Neural progenitor cell (in vitro differentiated cells): ENCODE results near the gene DNAAF5. TPM values are rescaled to one million over a fixed set of nuclear protein-coding genes. Genes with fewer than 3 reads are reported as not detected.
A peak's percentile ranks its signal among the peaks of the same experiment; 100 is the strongest.

ENCODE experiments used
- DNase-seq: peaks from one replicate; pipeline ENCODE4 v3.0.0-alpha.2; 2016; ENCODE audit warnings: low spot score
- H2AFZ ChIP-seq: fragments of 200-600 bp; sonication (generic); replicated peaks from 2 replicates; pipeline ENCODE4 v1.6.1; 2016; ENCODE audit warnings: antibody characterized with exemption
- H3F3A ChIP-seq: fragments of 200-600 bp; sonication (generic); 2 replicates; pipeline ENCODE4 v1.6.1; 2016; ENCODE audit warnings: antibody characterized with exemption, low read depth
- H3K27ac ChIP-seq: fragments of 200-600 bp; sonication (generic); 2 replicates; pipeline ENCODE4 v1.5.1; 2016; ENCODE audit warnings: mild to moderate bottlenecking
- H3K27me3 ChIP-seq: fragments of 200-600 bp; sonication (generic); 2 replicates; pipeline ENCODE4 v1.6.1; 2016; ENCODE audit warnings: mild to moderate bottlenecking, moderate library complexity
- H3K36me3 ChIP-seq: fragments of 200-600 bp; sonication (generic); 2 replicates; pipeline ENCODE4 v1.5.1; 2016
- H3K4me1 ChIP-seq: fragments of 200-600 bp; sonication (generic); 2 replicates; pipeline ENCODE4 v1.6.1; 2016; ENCODE audit warnings: mixed run types
- H3K4me2 ChIP-seq: fragments of 200-600 bp; sonication (generic); 2 replicates; pipeline ENCODE4 v1.6.1; 2016
- H3K4me3 ChIP-seq: fragments of 200-600 bp; sonication (generic); 2 replicates; pipeline ENCODE4 v1.5.1; 2016
- H3K79me2 ChIP-seq: fragments of 200-600 bp; sonication (generic); 2 replicates; pipeline ENCODE4 v1.6.1; 2016; ENCODE audit warnings: low read depth
- H3K9ac ChIP-seq: fragments of 200-600 bp; sonication (generic); 2 replicates; pipeline ENCODE4 v1.6.1; 2016
- H3K9me3 ChIP-seq: fragments of 200-600 bp; sonication (generic); 2 replicates; pipeline ENCODE4 v1.5.1; 2016; ENCODE audit warnings: low read depth
- H4K20me1 ChIP-seq: fragments of 200-600 bp; sonication (generic); 2 replicates; pipeline ENCODE4 v1.6.1; 2016; ENCODE audit warnings: low read depth
- H3K27ac Mint-ChIP-seq: 3 replicates; pipeline ENCODE4 v1.8.0; 2021; ENCODE audit warnings: mixed read lengths
- H3K27me3 Mint-ChIP-seq: 2 replicates; pipeline ENCODE4 v1.8.0; 2022; ENCODE audit warnings: low read depth, mild to moderate bottlenecking, inconsistent platforms, moderate library complexity, mixed read lengths; ENCODE audit not compliant: insufficient read depth
- H3K36me3 Mint-ChIP-seq: 3 replicates; pipeline ENCODE4 v1.8.0; 2021; ENCODE audit warnings: mixed read lengths
- H3K4me1 Mint-ChIP-seq: 3 replicates; pipeline ENCODE4 v1.8.0; 2021; ENCODE audit warnings: mixed read lengths
- H3K4me3 Mint-ChIP-seq: 3 replicates; pipeline ENCODE4 v1.8.0; 2021; ENCODE audit warnings: mild to moderate bottlenecking, moderate library complexity, mixed read lengths
- H3K9me3 Mint-ChIP-seq: 3 replicates; pipeline ENCODE4 v1.8.0; 2020; ENCODE audit warnings: mixed read lengths
- EZH2 ChIP-seq: fragments of 200-600 bp; sonication (generic); IDR thresholded peaks from 2 replicates; pipeline ENCODE4 v1.6.1; 2017; ENCODE audit warnings: antibody characterized with exemption, mild to moderate bottlenecking, moderate library complexity
- EZH2phosphoT487 ChIP-seq: fragments of 200-600 bp; sonication (generic); IDR thresholded peaks from 2 replicates; pipeline ENCODE4 v1.6.1; 2017; ENCODE audit warnings: antibody characterized with exemption
- total RNA-seq: library from RNA; depleted of rRNA; stranded (reverse); fragments of >200 nt; gene quantifications from 2 replicates; pipeline ENCODE4 v1.2.3, GENCODE V29; 2015; ENCODE audit warnings: low replicate concordance
- TF ChIP-seq, protein P1 (sequence below): fragments of 200-600 bp; sonication (generic); IDR thresholded peaks from 2 replicates; pipeline ENCODE4 v1.5.1; 2017; ENCODE audit warnings: antibody characterized with exemption, mild to moderate bottlenecking

Gene DNAAF5
- total RNA-seq, 1 donor from 2014 or later: 23.5 TPM

DNA sequence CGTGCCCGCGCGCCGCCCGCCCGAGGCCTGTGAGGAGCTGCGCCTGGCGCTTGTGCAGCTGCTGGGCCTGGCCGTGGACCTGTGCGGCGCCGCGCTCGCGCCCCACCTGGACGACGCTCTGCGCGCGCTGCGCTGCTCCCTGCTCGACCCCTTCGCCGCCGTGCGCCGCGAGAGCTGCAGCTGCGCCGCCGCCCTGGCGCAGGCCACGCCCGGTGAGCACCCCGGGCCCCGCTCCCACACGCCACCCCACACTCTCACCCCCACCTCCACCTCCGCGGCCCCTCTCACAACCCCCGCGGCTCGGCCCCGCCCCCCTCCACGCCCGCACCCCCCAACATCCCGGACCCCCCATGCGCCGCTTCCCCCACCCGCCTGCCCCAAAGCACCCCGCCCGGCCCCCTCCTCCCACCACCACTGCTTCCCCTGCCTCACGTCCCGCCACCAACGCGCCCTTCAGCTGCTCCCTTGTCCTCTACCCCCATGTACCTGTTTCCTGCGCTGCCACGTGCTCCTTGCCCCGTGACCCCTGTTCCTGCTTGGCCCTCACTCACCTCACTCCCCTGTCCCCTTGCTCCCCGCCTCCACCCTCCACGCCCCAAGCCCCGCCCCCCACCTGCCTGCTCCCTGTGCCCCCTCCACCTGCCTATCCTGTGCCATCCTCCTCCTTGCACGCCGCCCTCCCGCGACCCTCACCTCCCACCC, 756 bp downstream of the DNAAF5 start, which contains the start of gene PRKAR1B:
PRKAR1B (minus strand) TSS at position 178 of the 702 bp plus-strand sequence. CDS start 15,776 bp downstream, outside the sequence.
- H3K4me1 ChIP-seq: no peaks in the 10 kb centered on the region
- Mint-ChIP-seq H3K9me3 (peaks cover 26% of the 10 kb centered on the region), H3K36me3 (peaks cover 39% of the 10 kb centered on the region), H3K27ac (no peak within 1 kb of the TSS), H3K4me3 (peak within 1 kb of the TSS; percentile 90), H3K27me3 (peaks cover 5% of the 10 kb centered on the region), H3K4me1 (peaks cover 19% of the 10 kb centered on the region)
- H2AFZ ChIP-seq: peak within 1 kb of the TSS; percentile 90
- H4K20me1 ChIP-seq: peaks cover 13% of the 10 kb centered on the region
- DNase-seq: peak; percentile 68
- H3K36me3 ChIP-seq: no peaks in the 10 kb centered on the region
- H3K27ac ChIP-seq: no peak within 1 kb of the TSS
- no peaks in the 10 kb centered on the region for H3F3A ChIP-seq
- TF ChIP-seq EZH2: no peak
- TF ChIP-seq EZH2phosphoT487: no peak
- TF ChIP-seq, protein P1, sequence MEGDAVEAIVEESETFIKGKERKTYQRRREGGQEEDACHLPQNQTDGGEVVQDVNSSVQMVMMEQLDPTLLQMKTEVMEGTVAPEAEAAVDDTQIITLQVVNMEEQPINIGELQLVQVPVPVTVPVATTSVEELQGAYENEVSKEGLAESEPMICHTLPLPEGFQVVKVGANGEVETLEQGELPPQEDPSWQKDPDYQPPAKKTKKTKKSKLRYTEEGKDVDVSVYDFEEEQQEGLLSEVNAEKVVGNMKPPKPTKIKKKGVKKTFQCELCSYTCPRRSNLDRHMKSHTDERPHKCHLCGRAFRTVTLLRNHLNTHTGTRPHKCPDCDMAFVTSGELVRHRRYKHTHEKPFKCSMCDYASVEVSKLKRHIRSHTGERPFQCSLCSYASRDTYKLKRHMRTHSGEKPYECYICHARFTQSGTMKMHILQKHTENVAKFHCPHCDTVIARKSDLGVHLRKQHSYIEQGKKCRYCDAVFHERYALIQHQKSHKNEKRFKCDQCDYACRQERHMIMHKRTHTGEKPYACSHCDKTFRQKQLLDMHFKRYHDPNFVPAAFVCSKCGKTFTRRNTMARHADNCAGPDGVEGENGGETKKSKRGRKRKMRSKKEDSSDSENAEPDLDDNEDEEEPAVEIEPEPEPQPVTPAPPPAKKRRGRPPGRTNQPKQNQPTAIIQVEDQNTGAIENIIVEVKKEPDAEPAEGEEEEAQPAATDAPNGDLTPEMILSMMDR: no peak
- H3K9me3 ChIP-seq: no peaks in the 10 kb centered on the region
- no peaks in the 10 kb centered on the region for H3K27me3 ChIP-seq
- H3K4me2 ChIP-seq: peak within 1 kb of the TSS; percentile 76
- H3K79me2 ChIP-seq: peaks cover 34% of the 10 kb centered on the region
- H3K4me3 ChIP-seq: peak within 1 kb of the TSS; percentile 96
- H3K9ac ChIP-seq: peak within 1 kb of the TSS; percentile 37

DNA sequence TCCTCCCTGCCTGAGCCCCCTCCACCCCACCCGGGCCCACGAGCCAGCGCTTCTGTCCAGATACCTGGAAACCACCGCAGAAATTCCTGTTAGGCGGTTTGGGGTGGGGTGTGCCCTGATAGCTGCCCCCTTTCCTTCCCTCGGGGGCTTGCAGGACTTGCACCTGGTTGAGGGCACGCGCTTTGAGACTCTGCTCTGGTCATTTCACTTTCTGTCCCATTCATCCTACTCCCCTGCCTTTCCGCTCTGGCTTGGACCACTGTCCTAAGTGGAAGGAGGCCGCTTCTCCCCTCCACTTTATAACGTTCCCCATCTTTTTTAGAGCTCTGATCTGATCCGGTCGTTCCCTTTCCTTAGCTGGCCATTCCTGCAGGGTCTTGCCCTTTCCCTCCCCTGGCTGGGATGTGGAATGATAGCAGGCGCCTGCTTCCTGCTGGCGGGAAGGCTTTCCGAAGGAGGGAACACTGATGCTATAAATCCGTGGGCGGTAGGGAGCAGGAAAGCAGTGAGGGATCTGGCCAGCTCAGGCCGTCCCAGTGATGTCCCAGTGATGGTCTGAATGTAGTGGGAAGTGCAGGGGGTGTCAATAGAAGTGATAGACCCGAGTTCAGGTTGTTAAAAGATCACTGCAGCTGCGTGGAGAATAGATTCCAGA, 1.4 kb downstream of the DNAAF5 start:
- DNase-seq: peak; percentile 30
- no peaks in the 10 kb centered on the region for H3K4me1 ChIP-seq
- H3F3A ChIP-seq: no peaks in the 10 kb centered on the region
- Mint-ChIP-seq H3K9me3 (peaks cover 21% of the 10 kb centered on the region), H3K4me3 (peak overlapping the region; percentile 90), H3K27me3 (peaks cover 5% of the 10 kb centered on the region), H3K27ac (no peak overlapping the region), H3K4me1 (peaks cover 19% of the 10 kb centered on the region), H3K36me3 (peaks cover 43% of the 10 kb centered on the region)
- no peak overlapping the region for H2AFZ ChIP-seq
- peak overlapping the region; percentile 96 for H3K4me3 ChIP-seq
- H3K4me2 ChIP-seq: peak overlapping the region; percentile 76
- H3K36me3 ChIP-seq: no peaks in the 10 kb centered on the region
- H3K27ac ChIP-seq: no peak overlapping the region
- no peaks in the 10 kb centered on the region for H3K9me3 ChIP-seq
- TF ChIP-seq, protein P1: no peak
- TF ChIP-seq EZH2: no peak
- TF ChIP-seq EZH2phosphoT487: no peak
- peak overlapping the region; percentile 25 for H3K9ac ChIP-seq
- H4K20me1 ChIP-seq: peaks cover 13% of the 10 kb centered on the region
- H3K27me3 ChIP-seq: no peaks in the 10 kb centered on the region
- H3K79me2 ChIP-seq: peaks cover 41% of the 10 kb centered on the region

DNA sequence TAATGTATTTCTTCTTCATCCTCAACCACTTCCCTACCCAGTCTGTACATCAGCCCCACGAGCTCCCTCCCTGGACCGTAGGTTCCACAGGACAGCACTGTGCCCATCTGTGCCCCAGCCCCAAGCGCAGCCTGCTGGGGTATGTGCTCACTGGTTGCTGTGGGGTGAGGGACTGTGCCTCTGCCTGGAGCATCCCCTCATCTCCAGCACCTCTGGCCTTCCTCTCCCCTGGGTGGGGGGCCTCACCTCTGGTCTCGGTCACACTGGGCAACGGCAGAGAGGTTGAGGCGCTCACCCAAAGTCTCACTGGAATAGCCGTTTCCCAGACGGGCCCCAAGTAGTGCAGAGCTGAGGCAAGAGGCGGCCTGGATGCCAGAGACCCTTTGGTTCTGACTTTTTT, 2.1 kb downstream of the DNAAF5 start:
- H3K79me2 ChIP-seq: peaks cover 48% of the 10 kb centered on the region
- no peaks in the 10 kb centered on the region for H3K27me3 ChIP-seq
- Mint-ChIP-seq H3K27me3 (peaks cover 5% of the 10 kb centered on the region), H3K27ac (no peak overlapping the region), H3K4me1 (peaks cover 19% of the 10 kb centered on the region), H3K9me3 (peaks cover 24% of the 10 kb centered on the region), H3K36me3 (peaks cover 46% of the 10 kb centered on the region), H3K4me3 (peak overlapping the region; percentile 90)
- peaks cover 13% of the 10 kb centered on the region for H4K20me1 ChIP-seq
- peak overlapping the region; percentile 96 for H3K4me3 ChIP-seq
- H3F3A ChIP-seq: no peaks in the 10 kb centered on the region
- H3K9me3 ChIP-seq: no peaks in the 10 kb centered on the region
- no peak for DNase-seq
- TF ChIP-seq EZH2phosphoT487: no peak
- no peak for TF ChIP-seq EZH2
- TF ChIP-seq, protein P1: no peak
- H3K4me1 ChIP-seq: no peaks in the 10 kb centered on the region
- H3K36me3 ChIP-seq: no peaks in the 10 kb centered on the region
- H3K4me2 ChIP-seq: peak overlapping the region; percentile 76
- H3K9ac ChIP-seq: no peak overlapping the region
- no peak overlapping the region for H3K27ac ChIP-seq
- no peak overlapping the region for H2AFZ ChIP-seq
